Measurements from ENCODE around the gene CD59.
"Not testable (repeated sequence)": the region's sequence is repeated elsewhere in the genome, so short reads cannot be mapped to it uniquely, and the experiment has no call there.

CD59 gene

DNA sequence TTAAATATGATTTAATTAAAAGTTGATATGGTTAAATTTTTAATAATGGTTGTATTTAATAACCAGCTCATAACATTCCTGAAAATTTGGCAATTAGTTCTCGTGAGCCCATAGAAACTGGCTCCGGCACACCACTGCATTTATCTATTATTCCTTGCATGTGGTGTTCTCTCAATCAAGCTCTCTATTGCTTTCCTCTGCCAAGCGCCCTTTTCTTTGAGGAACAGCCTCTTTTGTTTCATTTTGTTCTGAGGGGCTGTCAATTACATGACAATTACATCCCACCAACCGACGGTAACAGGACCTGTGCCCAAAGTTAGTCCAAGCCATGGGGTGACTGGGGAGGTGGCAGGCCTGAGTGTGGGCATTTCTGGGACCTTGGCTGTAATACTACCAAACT, 43.7 kb downstream of the CD59 start:
- DNase-seq (ENCODE audit: low read depth in 2 of 2): no peak

DNA sequence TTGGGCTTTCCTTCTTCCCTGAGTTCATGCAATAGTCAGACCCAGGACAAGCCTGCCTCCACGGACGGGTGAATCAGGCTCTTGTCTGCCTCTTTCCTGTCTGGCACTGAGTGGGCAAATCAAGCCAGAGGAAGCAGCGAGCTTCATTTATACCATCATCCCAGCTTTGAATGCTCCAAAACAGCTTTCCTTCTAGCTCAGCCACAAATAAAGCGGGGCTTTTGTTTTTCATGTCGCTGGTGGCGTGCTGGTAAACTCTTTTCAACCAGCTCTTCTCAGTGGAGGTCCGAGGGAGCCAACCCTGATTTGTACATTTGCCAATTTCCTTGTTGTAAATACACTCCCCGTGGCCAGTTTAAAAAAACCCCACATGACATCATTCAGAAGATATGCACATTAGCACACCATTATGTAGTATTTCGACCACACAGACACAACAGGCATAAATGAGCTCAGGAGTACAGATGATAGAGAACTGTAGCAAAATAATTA, 44.2 kb downstream of the CD59 start:
- DNase-seq (ENCODE audit: low read depth in 2 of 2): no peak

DNA sequence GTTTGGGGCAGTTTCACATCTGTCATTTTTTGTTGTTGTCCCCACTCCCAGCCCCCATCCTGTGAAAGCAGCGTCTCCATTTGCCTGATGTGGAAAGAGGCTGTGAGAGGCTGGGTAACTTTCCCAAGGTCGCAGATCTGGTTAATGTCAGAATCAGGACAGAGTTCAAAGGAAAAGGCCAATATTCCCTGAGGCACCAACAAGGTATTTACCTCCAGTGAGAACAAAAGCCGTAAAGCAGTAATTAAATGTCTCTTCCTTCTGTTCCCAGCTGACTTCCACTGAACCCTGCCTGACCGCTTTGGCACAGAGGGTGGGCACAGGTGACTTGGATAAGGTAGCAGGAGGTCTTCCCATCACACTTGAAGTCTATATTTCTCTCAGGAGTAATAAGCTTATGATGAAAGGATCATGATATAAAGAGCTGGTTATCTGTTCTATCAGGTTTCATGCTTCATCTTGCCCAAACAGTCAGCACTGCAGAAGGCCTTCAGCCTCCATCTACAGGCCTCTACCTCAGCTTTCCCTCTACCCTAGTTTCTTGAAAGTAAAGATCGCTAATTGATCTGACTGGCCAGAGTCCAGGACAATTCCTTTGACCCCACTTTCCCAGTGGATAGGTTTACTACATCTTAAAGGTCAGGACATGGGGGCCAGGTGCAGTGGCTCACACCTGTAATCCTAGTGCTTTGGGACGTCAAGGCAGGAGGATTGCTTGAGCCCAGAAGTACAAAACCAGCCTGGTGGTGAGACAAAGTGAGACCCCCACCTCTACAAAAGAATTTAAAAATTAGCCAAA, 45.0 kb downstream of the CD59 start:
- DNase-seq (ENCODE audit: low read depth in 2 of 2): no peak

DNA sequence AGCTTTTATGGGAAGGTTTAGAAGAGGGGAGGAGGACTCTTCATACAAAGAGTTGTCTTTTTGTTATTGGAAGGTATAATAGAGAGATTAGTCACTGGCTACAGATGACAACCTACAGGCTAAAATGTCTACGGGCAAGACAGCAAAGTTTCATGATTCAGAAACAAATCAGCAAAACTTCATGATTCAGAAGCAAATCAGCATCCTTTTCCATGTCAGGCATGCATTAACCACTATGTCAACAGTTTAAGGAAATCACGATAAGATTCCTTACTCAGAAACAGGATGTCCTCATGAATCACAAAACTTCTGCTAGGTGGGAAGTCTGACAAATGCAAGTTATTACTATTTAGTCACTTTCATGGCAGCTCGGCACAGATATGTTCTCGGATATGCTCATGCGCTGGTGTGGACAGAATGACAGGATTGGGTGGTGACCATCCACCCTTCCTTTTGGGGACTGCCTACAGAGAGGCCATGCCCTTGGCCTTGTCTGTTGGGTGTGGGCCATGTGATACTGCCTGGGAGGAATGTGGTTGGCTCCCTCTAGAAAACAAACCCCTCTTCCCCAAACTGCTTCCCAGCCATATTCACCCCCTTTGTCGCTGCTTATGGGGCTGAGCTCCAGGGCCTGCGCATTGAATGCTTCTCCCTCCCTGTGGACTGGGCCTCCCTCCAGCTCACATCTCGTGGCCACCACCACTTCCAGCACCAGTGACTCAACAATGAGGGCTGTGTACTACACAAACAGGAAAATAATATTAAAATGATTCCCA, 45.7 kb downstream of the CD59 start:
- DNase-seq (ENCODE audit: low read depth in 2 of 2): no peak

DNA sequence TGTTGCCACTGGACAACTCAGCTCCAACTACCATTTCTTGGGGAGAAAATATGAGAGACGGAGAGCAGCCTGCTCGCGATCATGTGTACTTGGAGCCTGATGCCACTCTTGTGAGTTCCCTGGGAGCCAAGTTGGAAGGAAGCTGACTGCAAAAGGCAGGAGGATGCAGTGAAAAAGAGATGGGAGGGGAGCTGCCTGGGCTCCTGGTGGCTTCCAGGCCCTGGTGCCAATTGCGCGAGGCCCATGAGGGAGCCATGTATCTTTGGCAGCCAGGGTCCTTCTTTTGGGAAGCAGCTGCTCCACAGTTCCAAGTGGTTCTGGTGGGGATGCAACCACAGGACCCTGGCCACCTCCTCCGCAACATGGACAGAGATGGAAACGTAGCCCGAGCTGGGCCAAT, 46.7 kb downstream of the CD59 start:
- no peak for DNase-seq (ENCODE audit: low read depth in 2 of 2)

DNA sequence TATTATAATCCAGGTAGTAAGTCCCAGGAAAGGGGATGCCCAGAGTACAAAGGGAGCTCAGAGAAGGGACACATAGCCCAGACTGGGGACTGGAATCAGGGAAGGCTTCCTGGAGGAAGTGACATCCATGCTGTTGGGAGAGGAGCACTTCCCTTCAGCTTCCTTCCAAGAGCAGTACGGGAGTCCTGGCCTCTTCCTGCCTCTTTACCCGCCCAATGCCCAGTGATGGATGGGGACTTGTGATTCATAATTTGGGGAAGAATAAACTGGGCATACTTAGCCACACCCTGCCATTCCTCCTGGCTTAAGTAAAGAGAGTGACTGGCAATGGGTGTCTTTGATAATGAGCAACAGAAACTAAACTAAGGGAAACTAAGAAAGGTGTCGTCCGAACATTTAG, 47.1 kb downstream of the CD59 start:
- no peak for DNase-seq (ENCODE audit: low read depth in 2 of 2)

DNA sequence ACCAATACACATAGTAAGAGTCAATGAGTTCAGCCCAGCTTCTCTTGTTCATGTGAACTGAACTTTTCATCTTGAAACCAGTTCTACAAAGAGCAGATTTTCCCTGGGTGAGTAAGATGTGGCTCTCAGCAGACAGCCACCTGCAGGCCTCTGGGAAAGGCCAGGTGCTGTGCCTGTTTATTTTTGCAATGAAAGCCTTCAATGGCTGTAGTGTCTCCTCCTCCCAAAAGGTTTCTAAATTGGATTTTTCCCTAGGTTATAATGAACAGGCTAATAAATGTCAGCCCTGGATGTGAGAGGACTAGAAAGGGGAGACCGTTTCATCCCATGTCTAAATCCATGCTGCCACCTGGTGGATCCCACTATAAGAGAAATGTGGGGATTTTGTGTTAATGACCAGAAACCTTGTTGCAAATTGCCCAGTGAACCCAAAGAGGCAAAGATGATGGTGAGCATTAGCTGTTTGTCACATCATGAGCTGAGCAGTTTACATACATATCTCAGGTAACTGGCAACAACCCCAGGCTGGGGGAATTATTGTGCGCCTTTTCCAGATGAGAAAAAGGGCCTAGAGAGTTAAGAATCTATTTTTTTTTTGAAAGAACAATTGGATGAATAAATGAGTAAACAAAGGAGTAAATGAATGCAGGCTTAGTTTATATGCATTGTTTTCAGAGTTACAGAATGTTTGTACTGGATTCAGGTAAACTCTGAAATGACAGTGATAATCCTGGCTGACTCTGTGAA, 48.3 kb downstream of the CD59 start:
- DNase-seq (ENCODE audit: low read depth in 2 of 2): no peak

DNA sequence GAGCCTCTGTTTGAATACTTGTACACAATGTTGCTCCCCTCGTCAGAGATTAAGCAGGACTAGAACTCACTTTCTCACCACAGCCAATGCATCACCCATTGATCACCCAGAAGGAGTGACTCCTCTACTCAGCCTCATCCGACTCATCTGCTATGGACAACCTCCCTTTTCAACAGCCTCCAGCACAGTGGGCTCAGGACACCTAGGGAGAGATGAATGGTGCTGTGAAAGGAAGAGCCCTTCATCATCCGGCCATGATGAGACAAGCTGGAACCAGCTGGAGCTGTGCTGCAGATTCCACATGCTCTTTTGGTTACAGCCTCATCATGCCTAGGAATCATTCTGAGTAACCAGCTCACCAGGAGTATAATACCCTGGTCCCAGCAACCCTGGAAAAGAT, 51.1 kb downstream of the CD59 start:
- DNase-seq (ENCODE audit: low read depth in 2 of 2): no peak

DNA sequence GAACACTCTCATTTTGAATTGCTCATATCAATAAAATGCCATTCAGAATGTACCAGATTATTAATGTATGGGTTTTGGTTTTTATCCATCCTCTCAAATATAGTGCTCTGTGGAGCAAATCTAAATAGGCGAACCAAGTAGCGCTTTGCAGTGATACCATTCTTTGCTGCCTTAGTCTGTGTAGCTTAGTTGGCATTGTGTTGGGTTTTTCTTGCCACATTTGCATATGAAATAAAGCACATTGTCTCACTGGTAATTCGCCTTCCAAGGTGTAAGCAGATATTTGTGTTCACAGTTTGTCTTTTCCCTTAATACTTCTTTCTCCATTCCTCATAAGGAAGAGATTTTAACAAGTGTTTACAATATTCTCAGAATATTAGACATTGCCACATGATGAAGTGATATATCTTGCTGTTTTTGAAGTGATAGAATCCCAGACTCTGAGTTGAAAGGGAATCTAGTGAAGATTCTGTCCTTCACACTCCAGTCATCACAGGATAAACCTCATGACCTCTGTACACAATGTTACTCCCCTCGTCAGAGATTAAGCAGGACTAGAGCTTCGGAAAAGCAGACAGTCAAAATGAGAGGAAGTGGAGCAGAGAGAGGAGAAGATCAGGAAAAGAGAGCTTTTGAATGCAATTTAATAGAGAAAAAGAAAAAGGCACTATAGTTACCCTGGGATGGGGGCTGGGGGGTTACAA, 52.1 kb downstream of the CD59 start:
- DNase-seq (ENCODE audit: low read depth in 2 of 2): no peak

DNA sequence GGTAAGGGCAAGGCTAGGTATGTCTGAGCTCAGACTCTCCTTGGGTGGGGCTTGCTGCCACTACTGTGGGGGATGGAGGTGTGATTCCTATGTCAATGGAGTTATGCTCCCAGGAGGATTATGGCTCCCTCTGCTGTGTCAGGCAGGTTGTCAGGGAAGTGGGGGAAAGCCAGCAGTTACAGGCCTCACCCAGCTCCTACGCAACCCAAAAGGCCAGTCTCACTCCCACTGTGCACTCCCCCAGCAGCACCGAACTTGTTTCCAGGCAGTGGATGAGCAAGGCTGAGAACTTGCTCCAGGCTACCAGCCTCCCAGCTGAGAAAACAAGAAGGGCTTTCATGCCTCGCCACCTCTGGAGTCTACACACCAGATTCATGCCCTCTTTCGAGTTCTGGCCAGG, 53.8 kb downstream of the CD59 start:
- no peak for DNase-seq (ENCODE audit: low read depth in 2 of 2)

DNA sequence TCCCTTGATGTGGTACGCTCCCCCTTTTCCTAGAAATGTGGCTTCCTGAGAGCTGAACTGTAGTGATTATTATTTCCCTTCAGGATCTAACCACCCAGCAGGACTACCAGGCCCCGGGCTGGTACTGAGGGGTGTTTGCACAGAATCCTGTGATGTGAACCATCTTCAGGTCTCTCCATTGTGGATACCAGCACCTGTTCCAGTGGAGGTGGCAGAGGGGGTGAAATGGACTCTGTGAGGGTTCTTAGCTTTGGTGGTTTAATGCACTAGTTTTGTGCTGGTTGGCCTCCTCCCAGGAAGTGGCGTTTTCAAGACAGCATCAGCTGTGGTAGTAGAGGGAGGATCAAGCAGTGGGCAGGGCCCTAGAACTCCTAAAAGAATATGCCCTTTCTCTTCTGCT, 54.2 kb downstream of the CD59 start:
- no peak for DNase-seq (ENCODE audit: low read depth in 2 of 2)

DNA sequence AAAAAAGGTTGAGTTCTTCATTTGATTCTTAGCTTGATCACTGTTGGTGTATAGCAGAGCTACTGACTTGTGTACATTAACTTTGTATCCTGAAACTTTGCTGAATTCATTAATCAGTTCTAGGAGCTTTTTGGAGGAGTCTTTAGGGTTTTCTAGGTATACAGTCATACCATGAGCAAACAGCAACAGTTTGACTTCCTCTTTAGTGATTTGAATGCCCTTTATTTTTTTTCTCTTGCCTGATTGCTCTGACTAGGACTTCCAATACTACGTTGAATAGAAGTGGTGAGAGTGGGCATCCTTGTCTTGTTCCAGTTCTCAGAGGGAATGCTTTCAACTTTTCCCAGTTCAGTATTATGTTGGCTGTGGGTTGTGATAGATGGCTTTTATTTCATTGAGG, 57.6 kb downstream of the CD59 start:
- DNase-seq (ENCODE audit: low read depth in 2 of 2): not testable (repeated sequence)

DNA sequence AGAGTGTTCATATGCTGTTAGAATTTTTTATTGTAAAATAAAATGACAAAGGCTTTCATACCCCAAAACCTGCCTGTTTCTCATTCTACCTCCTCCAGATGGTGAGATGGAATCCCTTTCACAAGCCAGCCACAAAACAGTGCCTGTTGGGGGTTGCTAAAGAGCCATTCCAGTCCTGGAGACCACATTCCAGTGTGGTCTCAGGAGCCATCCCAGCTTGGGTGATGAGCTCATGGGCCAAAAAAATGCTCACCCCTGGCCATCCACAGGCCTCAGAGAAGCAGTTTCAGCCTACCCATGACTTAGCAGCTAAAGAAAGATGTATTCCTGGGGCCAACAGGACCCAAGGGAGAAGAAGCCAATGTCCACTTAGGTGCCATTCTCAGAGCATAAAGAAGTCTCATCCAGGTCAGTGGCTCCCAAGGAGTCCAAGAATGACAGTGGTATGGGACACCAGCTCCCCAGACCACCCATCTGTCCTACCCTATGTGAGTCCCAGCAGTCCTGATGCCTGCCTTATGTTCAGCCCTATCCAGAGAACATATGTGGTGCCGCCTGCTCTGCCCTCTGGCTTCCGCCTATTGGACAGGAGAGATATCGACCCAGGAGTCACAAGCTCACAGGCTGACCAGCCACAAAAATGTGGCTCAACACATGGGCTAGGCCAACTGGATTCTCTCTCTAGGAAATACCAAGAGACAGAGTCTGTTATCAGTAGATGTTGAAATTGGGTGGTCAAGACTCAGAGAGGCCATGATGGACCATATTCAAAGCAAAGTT, 62.0 kb downstream of the CD59 start:
- no peak for DNase-seq (ENCODE audit: low read depth in 2 of 2)

DNA sequence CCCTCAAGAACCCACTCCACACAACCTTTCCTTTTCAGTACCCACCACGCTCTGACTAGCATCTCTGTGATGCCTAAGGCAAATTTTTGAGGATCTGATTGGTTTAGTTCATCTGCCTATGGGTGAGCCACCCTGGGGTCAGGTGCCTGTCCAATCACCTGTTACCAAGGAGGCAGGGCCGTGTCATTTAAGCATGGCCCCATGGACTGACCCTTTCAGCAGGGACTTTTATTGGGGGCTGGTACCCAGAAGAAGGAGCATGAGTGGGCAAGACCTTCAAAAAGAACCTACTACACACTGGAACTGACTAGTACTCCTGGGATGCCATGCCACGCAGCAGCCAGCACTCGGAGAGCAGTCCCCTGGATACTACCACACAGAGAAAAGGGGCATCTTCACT, 64.0 kb downstream of the CD59 start:
- no peak for DNase-seq (ENCODE audit: low read depth in 2 of 2)

DNA sequence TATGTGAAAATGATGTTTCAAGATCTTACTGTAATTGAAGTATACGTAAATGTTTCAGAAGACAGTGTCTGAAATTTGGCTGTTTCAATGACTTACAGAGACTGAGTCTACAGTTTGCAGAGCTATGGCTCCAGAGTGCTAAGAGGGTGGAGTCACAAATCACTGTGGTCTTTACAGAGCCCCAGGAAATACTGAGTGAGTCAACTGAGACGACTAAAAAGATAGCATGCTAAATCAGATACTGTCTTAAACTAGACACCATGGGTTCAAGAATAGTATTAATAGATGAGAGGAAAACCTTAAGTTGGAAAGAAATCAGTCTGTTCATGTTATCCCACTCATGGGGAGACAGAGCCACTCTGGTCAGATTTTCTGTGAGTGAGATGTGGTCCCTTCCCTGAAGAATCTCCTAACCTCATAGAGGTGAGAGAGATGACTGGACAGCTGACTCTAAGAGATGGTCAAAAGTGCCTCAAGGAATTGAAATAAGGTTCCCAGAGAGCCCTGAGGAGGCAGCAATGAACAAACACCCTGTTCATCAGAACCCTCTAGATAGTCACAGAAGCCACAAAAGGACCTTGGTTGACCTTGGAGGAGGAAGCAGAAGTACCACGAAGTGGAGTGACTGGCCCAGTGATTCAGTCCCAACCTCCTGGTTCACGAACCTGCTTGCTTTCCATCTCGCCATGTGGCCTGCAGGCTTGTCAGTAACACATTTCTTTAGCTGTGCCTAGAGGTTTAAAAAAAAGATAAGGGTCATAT, 65.8 kb downstream of the CD59 start:
- no peak for DNase-seq (ENCODE audit: low read depth in 2 of 2)

DNA sequence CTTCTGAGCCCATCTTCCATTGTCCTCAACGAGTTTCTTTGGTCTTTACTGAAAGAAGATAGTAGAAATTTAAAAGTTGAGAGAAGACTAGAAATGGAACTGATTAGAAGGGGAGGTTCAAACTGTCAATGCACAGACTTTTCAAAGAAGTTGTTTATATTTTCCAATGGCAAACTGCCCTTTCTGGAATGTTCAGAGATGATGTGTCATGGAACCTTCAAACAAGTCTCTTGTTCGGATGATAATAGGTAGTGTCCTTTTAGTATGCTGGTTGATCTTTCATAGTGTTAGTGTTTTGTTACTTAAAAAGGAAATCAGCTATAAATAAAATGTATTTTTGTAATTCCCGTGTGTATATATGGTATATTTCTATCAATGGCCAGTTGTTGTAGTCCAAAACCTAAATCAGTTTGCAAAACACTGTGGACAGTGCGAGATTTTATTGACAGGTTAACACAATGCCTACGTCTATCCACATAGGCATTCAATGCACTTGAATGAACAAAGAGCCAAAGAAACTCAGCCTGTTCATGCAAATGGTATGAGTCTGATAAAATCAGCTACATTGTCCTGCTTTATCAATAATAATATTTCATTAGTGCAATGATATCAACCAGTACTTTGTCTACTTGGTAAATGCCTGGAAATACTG, 66.5 kb downstream of the CD59 start:
- DNase-seq (ENCODE audit: low read depth in 2 of 2): no peak

DNA sequence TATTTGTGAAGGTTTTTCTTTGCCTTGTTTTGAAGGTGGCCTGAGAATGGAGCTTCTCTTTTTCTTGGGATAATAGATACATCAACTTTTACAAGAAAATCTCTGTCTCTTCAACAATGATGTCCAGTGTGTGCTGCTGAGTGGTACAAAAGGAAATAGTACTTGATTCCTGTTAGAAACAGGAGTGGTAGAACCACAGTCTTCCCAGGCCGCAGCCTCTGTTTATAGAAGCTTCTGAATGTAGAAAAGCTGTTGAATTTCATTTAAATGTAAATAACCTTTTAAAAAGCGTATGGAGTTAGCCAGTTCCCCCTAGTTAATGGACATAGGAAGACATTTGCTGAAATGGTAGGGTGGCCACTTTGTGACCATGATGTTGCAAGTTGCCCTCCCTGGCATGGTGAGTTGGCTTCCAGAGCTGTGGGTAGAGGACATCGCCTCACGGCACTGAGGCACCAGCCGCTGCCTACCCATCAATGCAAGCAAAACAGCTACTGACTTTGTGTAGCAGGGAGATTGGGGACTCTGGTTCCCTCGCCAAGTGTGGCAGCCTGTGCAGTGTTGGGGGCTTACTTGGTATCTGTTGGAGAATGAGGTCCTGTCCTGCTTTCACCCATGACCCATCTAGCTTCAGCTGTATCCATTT, 67.1 kb downstream of the CD59 start:
- DNase-seq (ENCODE audit: low read depth in 2 of 2): no peak

DNA sequence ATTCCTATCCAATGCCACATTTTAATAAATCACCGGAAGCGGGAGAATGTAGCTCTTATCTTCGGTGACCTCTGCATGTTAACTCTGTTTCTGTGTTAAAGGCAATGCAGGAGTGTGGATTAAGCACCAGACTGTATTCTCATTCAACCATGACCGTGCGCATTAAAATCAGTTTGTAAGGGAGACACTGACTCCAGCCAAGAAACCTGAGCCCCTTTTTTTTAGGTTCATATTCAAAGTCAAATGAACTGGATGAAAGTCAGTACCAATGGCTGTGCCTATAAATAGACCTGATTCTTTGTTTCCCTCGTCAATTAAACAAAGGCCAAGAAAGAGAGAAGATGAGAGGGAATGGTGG, 67.8 kb downstream of the CD59 start:
- DNase-seq (ENCODE audit: low read depth in 2 of 2): no peak

DNA sequence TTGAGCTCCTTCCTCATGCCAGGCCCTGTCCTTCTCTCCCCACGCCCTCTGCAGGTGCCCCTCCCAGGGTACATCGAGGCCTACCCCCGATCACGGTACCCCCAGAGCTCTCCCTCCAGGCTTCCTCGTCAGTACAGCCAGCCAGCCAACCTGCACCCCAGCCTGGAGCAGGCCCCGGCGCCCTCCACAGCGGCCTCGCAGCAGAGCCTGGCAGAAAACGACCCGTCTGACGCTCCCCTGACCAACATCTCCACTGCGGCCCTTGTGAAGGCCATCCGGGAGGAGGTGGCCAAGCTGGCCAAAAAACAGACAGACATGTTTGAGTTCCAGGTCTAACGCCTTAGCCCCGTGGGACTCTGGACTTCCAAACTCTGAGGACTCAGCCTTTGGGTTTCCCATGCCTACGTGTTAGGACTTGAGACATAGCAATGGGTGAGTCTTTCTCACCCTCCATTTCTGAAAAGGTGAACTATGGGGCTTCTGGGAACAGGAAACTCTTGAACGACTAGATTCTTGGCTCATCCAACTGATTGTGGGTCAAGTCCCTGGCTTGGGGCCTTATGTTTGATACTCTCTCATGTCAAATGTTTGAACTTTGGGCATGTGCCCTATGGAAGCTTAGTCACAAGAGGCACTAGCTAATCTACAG, 68.3 kb downstream of the CD59 start:
- DNase-seq (ENCODE audit: low read depth in 2 of 2): no peak
